Cardiac fibroblast (primary cell): Measurements from ENCODE around the gene STMN3.

Experiments used
- DNase-seq, 2 donors: peaks; one replicate each; pipeline versions ENCODE4 v3.0.0 to v3.0.0-alpha.2; 2010; ENCODE audit warnings: low read depth in 2 of 2
- H3K4me3 ChIP-seq, 2 donors: replicated peaks in 1 of 2; 1 replicate in 1 of 2; 2 replicates in 1 of 2; pipeline ENCODE4 v1.5.1; 2011; ENCODE audit warnings: low read depth in 2 of 2, low read length in 2 of 2, mild to moderate bottlenecking in 2 of 2, moderate library complexity in 1 of 2
- TF ChIP-seq, protein P1 (sequence below): IDR thresholded peaks from one replicate; pipeline ENCODE4 v1.5.1; 2011; ENCODE audit warnings: low read depth, mild to moderate bottlenecking, low read length, inconsistent platforms

The STMN3 gene

DNA sequence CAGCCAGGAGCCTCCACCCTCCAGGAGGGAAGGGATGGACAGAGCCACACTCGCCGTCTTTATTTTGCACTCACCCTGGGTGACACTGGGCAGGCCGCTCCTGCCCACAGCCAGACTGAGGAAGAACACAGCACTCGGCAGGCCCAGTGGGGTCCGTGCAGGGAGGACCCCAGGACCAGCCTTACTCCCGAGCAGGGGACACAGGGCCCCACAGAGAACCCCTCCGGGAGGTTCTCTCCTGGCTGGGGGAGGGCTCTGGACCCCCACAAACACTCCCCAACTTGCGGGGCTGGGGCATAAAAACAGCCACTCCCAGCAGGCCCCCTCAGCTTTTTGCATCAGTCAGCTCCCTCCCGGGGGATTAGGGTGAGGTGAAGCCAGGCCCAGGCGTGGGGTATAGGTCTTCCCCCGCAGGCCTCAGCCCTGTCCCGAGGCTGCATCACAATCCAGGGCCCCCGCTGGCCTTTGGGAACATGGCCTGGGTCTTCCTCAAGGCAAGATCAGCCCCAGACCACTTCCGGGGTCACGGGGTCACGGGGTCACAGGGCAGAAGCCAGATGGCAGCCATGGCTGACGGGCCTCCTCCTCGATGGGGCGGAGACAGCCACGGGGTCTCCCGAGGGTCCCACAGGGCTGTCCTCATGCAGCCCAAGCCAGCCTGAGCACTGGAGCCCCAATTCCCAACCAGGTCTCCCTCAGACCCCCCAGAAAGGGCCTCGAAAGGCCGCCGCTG is 46.4 kb upstream of the STMN3 start:
- no peak for DNase-seq

DNA sequence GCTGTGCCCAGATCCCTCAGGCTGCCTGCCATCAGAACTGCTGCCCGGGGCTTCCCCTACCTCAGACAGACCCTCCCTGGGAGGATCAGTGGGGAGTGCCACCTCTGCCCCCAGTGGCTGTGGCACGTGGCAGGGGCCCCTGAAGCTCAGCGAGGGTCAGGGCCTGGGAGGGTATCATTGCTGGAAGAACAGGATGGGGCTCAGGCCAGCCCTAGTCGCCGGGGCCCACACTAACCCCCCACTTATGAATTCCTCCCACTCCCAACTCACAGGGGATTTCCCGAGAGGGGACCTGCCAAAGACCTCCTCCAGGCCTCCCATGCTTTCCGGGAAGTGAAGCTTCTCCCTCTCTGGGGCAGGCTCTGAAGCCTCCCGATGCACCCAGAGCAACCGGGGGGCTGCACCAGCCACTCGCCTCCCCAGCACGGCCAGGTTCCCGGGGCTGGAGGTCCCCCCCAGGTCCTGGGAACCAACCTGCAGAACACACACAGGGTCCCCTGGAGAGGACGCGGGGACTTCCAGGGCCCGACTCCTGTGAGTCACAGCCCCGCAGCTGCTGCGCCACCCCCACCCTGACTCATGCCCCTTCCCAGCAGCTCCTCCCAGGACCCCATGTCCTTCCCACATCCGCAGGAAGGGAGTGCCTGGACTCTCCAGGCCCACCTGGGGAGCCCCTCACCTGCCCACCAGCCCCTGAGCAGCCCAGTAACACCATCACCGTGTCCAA is 45.7 kb upstream of the STMN3 start:
- peak; percentile 86 to 95 for DNase-seq
- TF ChIP-seq, protein P1, sequence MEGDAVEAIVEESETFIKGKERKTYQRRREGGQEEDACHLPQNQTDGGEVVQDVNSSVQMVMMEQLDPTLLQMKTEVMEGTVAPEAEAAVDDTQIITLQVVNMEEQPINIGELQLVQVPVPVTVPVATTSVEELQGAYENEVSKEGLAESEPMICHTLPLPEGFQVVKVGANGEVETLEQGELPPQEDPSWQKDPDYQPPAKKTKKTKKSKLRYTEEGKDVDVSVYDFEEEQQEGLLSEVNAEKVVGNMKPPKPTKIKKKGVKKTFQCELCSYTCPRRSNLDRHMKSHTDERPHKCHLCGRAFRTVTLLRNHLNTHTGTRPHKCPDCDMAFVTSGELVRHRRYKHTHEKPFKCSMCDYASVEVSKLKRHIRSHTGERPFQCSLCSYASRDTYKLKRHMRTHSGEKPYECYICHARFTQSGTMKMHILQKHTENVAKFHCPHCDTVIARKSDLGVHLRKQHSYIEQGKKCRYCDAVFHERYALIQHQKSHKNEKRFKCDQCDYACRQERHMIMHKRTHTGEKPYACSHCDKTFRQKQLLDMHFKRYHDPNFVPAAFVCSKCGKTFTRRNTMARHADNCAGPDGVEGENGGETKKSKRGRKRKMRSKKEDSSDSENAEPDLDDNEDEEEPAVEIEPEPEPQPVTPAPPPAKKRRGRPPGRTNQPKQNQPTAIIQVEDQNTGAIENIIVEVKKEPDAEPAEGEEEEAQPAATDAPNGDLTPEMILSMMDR, result no peak
- H3K4me3 ChIP-seq, result peak overlapping the region in 1 of 2 donors; percentile 18

More for the DNA sequence above, 46.4 kb upstream of the STMN3 start:
- no peak overlapping the region for H3K4me3 ChIP-seq
- TF ChIP-seq, protein P1, result no peak

DNA sequence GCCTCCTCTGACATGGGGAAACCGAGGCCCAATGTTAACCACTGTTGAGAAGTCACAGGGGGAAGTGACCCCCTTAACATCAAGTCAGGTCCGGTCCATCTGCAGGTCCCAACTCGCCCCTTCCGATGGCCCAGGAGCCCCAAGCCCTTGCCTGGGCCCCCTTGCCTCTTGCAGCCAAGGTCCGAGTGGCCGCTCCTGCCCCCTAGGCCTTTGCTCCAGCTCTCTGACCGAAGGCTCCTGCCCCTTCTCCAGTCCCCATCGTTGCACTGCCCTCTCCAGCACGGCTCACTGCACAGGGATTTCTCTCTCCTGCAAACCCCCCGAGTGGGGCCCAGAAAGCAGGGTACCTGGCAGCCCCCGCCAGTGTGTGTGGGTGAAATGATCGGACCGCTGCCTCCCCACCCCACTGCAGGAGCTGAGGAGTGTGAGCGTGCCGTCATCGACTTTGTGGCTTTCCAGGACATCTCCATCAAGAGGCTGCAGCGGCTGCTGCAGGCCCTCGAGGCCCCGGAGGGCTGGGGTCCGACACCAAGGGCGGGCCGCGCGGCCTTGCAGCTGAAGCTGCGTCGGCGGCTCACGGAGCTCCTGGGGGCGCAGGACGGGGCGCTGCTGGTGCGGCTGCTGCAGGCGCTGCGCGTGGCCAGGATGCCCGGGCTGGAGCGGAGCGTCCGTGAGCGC is 44.8 kb upstream of the STMN3 start:
- TF ChIP-seq, protein P1, result no peak
- no peak for DNase-seq

DNA sequence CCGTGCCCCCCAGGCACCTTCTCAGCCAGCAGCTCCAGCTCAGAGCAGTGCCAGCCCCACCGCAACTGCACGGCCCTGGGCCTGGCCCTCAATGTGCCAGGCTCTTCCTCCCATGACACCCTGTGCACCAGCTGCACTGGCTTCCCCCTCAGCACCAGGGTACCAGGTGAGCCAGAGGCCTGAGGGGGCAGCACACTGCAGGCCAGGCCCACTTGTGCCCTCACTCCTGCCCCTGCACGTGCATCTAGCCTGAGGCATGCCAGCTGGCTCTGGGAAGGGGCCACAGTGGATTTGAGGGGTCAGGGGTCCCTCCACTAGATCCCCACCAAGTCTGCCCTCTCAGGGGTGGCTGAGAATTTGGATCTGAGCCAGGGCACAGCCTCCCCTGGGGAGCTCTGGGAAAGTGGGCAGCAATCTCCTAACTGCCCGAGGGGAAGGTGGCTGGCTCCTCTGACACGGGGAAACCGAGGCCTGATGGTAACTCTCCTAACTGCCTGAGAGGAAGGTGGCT is 44.2 kb upstream of the STMN3 start:
- H3K4me3 ChIP-seq, result peak overlapping the region in 1 of 2 donors; percentile 46
- TF ChIP-seq, protein P1, result no peak
- DNase-seq, result no peak

More for the DNA sequence above, 44.8 kb upstream of the STMN3 start:
- H3K4me3 ChIP-seq, result no peak overlapping the region

DNA sequence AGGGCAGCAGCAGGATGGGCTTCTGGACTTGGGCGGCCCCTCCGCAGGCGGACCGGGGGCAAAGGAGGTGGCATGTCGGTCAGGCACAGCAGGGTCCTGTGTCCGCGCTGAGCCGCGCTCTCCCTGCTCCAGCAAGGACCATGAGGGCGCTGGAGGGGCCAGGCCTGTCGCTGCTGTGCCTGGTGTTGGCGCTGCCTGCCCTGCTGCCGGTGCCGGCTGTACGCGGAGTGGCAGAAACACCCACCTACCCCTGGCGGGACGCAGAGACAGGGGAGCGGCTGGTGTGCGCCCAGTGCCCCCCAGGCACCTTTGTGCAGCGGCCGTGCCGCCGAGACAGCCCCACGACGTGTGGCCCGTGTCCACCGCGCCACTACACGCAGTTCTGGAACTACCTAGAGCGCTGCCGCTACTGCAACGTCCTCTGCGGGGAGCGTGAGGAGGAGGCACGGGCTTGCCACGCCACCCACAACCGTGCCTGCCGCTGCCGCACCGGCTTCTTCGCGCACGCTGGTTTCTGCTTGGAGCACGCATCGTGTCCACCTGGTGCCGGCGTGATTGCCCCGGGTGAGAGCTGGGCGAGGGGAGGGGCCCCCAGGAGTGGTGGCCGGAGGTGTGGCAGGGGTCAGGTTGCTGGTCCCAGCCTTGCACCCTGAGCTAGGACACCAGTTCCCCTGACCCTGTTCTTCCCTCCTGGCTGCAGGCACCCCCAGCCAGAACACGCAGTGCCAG is 43.6 kb upstream of the STMN3 start, which contains the start of gene TNFRSF6B:
TNFRSF6B (plus strand) TSS at position 25 of the 729 bp plus-strand sequence; CDS start at position 141, 116 bp downstream.
- peak within 1 kb of the TSS in 1 of 2 donors; percentile 46 for H3K4me3 ChIP-seq
- TF ChIP-seq, protein P1, result no peak
- no peak for DNase-seq

DNA sequence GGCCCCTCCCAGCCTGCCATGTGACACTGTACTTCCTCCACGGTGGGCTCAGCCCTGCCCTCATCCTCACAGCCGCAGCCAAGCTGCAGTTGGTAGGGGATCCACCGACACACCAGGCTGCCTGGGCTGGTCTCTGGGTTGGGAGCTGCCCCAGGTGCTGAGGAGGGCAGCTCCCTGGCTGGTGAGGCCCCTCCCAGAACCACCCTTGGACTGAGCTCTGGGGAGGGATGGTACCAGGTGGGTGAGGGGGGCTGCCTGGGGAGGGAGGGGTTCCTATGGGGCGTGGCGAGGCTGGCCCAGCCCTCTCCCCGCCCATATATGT is 43.0 kb upstream of the STMN3 start:
- peak in 1 of 2 donors; percentile 46 for DNase-seq
- peak overlapping the region in 1 of 2 donors; percentile 46 for H3K4me3 ChIP-seq
- TF ChIP-seq, protein P1, result no peak
